ENCODE data around the gene LRP1. TPM values are rescaled to one million over a fixed set of nuclear protein-coding genes. Genes with fewer than 3 reads are reported as not detected.
A peak's percentile ranks its signal among the peaks of the same experiment; 100 is the strongest.

The LRP1 gene
- total RNA-seq, 2 donors from 2014 or later, result 3.8 to 11.6 TPM

- no peaks in the 10 kb centered on the region for H3K27me3 Mint-ChIP-seq
- peaks cover 9% of the 10 kb centered on the region for H3K4me1 Mint-ChIP-seq
- peak overlapping the region; percentile 43 for H3K27ac Mint-ChIP-seq
- H3K36me3 Mint-ChIP-seq (ENCODE audit: low read depth), result peaks cover 4% of the 10 kb centered on the region
- ATAC-seq (no peak), DNase-seq (no peak)
- no peaks in the 10 kb centered on the region for H3K9me3 ChIP-seq (ENCODE audit: control insufficient read depth, low read length, poor library complexity, severe bottlenecking)
- H3K4me3 Mint-ChIP-seq, result peak overlapping the region; percentile 97
Measured at GRCh38 chr12:57128519-57129247, 400 bp downstream of the LRP1 start.

- no peak overlapping the region for H3K27ac Mint-ChIP-seq
- ATAC-seq (no peak), DNase-seq (no peak)
- H3K9me3 ChIP-seq (ENCODE audit: control insufficient read depth, low read length, poor library complexity, severe bottlenecking), result no peaks in the 10 kb centered on the region
- H3K36me3 Mint-ChIP-seq (ENCODE audit: low read depth), result peaks cover under 1% of the 10 kb centered on the region
- no peaks in the 10 kb centered on the region for H3K27me3 Mint-ChIP-seq
- H3K4me1 Mint-ChIP-seq, result peaks cover 7% of the 10 kb centered on the region
- H3K4me3 Mint-ChIP-seq, result peak overlapping the region; percentile 70
Measured at GRCh38 chr12:57129321-57129842, 1.1 kb downstream of the LRP1 start.

GRCh38 chr12:57129889-57130288, 1.6 kb downstream of the LRP1 start:
- Mint-ChIP-seq H3K27ac (no peak overlapping the region), H3K36me3 (ENCODE audit: low read depth) (no peaks in the 10 kb centered on the region), H3K4me1 (peaks cover 7% of the 10 kb centered on the region), H3K27me3 (no peaks in the 10 kb centered on the region), H3K4me3 (peak overlapping the region; percentile 70)
- no peak for DNase-seq
- ATAC-seq, result no peak
- H3K9me3 ChIP-seq (ENCODE audit: control insufficient read depth, low read length, poor library complexity, severe bottlenecking), result no peaks in the 10 kb centered on the region

GRCh38 chr12:57130941-57131340, 2.7 kb downstream of the LRP1 start:
- Mint-ChIP-seq H3K4me3 (peak overlapping the region; percentile 50), H3K36me3 (ENCODE audit: low read depth) (no peaks in the 10 kb centered on the region), H3K27ac (peak overlapping the region; percentile 32), H3K4me1 (peaks cover 7% of the 10 kb centered on the region), H3K27me3 (no peaks in the 10 kb centered on the region)
- ATAC-seq (no peak), DNase-seq (no peak)
- no peaks in the 10 kb centered on the region for H3K9me3 ChIP-seq (ENCODE audit: control insufficient read depth, low read length, poor library complexity, severe bottlenecking)

GRCh38 chr12:57131896-57132744, 3.8 kb downstream of the LRP1 start:
- Mint-ChIP-seq H3K36me3 (ENCODE audit: low read depth) (no peaks in the 10 kb centered on the region), H3K27me3 (no peaks in the 10 kb centered on the region), H3K4me3 (no peak overlapping the region), H3K4me1 (peaks cover 7% of the 10 kb centered on the region), H3K27ac (peak overlapping the region; percentile 72)
- no peak for DNase-seq
- no peaks in the 10 kb centered on the region for H3K9me3 ChIP-seq (ENCODE audit: control insufficient read depth, low read length, poor library complexity, severe bottlenecking)
- ATAC-seq, result no peak

GRCh38 chr12:57133013-57133569, 4.8 kb downstream of the LRP1 start:
- H3K4me1 Mint-ChIP-seq, result peaks cover 7% of the 10 kb centered on the region
- DNase-seq, result no peak

DNA sequence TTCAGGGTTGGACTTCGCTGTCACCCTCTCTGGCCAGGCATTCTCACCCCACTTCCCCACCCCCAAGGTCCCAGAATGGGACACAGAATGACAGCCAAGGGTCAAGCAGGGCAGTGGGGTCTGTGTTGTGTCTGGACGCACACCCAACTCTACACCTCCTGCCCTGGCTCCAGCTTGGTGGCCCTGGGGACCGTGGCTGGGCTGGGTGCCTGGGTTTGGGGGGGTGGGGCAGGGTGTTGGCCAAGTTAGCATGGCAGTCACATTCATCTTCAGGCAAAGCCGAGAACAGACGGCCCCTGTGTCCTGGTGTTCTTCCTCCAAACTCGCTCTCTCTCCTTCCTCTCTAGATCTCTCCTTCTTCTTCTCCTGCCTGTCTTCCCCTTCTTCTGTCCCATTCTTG, 5.6 kb downstream of the LRP1 start:
- no peak overlapping the region for H3K27ac Mint-ChIP-seq
- no peaks in the 10 kb centered on the region for H3K36me3 Mint-ChIP-seq (ENCODE audit: low read depth)
- H3K4me3 Mint-ChIP-seq, result no peak overlapping the region
- no peaks in the 10 kb centered on the region for H3K9me3 ChIP-seq (ENCODE audit: control insufficient read depth, low read length, poor library complexity, severe bottlenecking)
- peaks cover 7% of the 10 kb centered on the region for H3K4me1 Mint-ChIP-seq
- no peaks in the 10 kb centered on the region for H3K27me3 Mint-ChIP-seq
- DNase-seq, result no peak
- no peak for ATAC-seq

More at GRCh38 chr12:57133013-57133569, 4.8 kb downstream of the LRP1 start:
- no peak for ATAC-seq
- Mint-ChIP-seq H3K27ac (no peak overlapping the region), H3K36me3 (ENCODE audit: low read depth) (no peaks in the 10 kb centered on the region), H3K27me3 (no peaks in the 10 kb centered on the region), H3K4me3 (no peak overlapping the region)
- no peaks in the 10 kb centered on the region for H3K9me3 ChIP-seq (ENCODE audit: control insufficient read depth, low read length, poor library complexity, severe bottlenecking)

- Mint-ChIP-seq H3K4me1 (peaks cover 10% of the 10 kb centered on the region), H3K4me3 (no peak overlapping the region), H3K27ac (no peak overlapping the region), H3K27me3 (peaks cover 5% of the 10 kb centered on the region), H3K36me3 (ENCODE audit: low read depth) (peaks cover 3% of the 10 kb centered on the region)
- ATAC-seq, result no peak
- DNase-seq, result no peak
- H3K9me3 ChIP-seq (ENCODE audit: control insufficient read depth, low read length, poor library complexity, severe bottlenecking), result no peaks in the 10 kb centered on the region
Measured at GRCh38 chr12:57134949-57135348, 6.7 kb downstream of the LRP1 start.

GRCh38 chr12:57135527-57136326, 7.4 kb downstream of the LRP1 start:
- Mint-ChIP-seq H3K27me3 (peaks cover 5% of the 10 kb centered on the region), H3K27ac (no peak overlapping the region), H3K4me3 (no peak overlapping the region), H3K36me3 (ENCODE audit: low read depth) (peaks cover 3% of the 10 kb centered on the region), H3K4me1 (peaks cover 10% of the 10 kb centered on the region)
- no peak for DNase-seq
- H3K9me3 ChIP-seq (ENCODE audit: control insufficient read depth, low read length, poor library complexity, severe bottlenecking), result no peaks in the 10 kb centered on the region
- ATAC-seq, result no peak

DNA sequence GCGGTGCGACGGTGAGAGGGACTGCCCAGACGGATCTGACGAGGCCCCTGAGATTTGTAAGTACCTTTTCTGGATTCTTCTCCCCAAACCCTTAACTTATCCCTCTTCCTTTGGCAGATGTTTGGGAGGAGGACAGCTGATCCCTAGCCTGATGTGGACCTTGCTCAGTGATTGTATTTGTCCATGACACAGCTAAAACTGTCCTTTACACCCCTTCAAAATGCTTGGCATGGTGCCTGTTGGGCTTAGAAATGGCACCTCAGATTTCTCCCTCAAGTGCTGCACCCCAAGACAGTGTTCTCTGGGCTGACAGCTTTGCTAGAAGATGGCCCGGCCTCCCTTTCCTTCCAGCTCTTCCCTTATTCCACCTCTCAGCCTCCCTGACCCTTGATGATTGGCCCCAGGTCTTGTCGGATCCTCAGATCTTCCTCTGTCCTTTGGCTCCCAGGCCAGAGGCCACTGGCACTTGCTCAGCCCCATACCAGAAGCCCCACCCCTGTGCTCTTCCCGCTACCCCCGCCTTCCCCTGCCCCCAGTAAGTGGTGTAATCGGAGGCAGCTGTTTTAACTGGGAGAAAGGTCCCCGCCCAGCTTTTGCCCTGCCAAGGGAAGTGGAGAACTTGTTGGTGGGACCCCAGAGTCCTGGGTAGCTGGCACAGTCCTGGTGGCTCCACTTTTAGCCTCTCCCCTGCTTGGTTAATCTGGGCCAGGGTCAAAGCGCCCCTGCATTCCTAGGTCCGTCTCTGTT, 10.4 kb downstream of the LRP1 start:
- H3K9me3 ChIP-seq (ENCODE audit: control insufficient read depth, low read length, poor library complexity, severe bottlenecking), result no peaks in the 10 kb centered on the region
- Mint-ChIP-seq H3K36me3 (ENCODE audit: low read depth) (peaks cover 3% of the 10 kb centered on the region), H3K4me1 (peaks cover 5% of the 10 kb centered on the region), H3K4me3 (no peak overlapping the region), H3K27ac (no peak overlapping the region), H3K27me3 (peaks cover 5% of the 10 kb centered on the region)
- ATAC-seq (no peak), DNase-seq (no peak)

DNA sequence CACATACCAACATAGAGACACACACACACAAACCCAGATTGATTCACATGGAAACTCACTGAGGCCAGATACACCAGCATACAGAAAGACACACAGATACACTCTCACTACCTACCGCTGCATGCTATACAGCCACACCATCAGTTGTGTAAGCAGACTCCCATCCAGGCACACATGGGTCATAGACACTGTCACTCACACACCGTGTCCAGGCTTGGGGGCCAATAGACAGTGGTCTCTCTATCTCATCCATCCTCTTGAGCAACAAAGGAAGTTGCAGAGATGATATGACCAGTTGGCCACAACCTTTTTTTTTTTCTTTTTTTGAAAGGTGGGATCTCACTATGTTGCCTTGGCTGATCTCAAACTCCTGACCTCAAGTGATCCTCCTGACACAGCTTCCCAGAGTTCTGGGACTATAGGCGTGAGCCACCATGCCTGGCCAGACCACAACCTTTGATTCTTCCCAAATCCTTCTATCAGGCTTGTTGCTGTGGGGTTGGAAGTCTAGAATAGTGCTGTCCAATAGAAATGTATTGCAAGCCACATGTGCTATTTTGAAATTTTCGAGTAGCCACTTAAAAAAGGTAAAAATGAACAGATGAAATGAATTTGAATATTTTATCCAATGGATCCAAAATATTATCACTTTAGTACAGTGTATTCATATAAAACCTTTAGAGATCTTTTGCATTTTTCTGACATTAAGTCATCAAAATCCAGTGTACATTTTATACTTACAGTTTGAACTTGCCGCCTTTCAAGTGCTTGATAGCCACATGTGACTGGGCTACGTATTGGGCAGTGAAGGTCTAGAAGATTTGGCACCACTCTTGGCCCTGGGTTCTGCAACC, 11.7 kb downstream of the LRP1 start:
- H3K4me1 Mint-ChIP-seq, result peaks cover 3% of the 10 kb centered on the region
- H3K27me3 Mint-ChIP-seq, result peaks cover 5% of the 10 kb centered on the region
- peak overlapping the region; percentile 74 for H3K27ac Mint-ChIP-seq
- no peak for DNase-seq
- H3K4me3 Mint-ChIP-seq, result no peak overlapping the region
- no peaks in the 10 kb centered on the region for H3K9me3 ChIP-seq (ENCODE audit: control insufficient read depth, low read length, poor library complexity, severe bottlenecking)
- H3K36me3 Mint-ChIP-seq (ENCODE audit: low read depth), result peaks cover 3% of the 10 kb centered on the region
- no peak for ATAC-seq

Measured in T-helper 17 cell (primary cell).